Effector memory CD4-positive, alpha-beta T cell (primary cell): ENCODE data around the gene NCKIPSD.

Experiments used
- DNase-seq, 3 donors: peaks; one replicate each; pipeline ENCODE4 v3.0.0-alpha.2; 2020
- H3K27ac ChIP-seq: 2 replicates; pipeline ENCODE4 v1.7.0; 2013; ENCODE audit warnings: mild to moderate bottlenecking, low read length, moderate library complexity; ENCODE audit not compliant: insufficient read depth, poor library complexity, severe bottlenecking
- H3K27me3 ChIP-seq: replicated peaks from 2 replicates; pipeline ENCODE4 v1.7.0; 2013; ENCODE audit warnings: mild to moderate bottlenecking, low read length; ENCODE audit not compliant: insufficient read depth, control insufficient read depth, poor library complexity, severe bottlenecking
- H3K36me3 ChIP-seq: 2 replicates; pipeline ENCODE4 v1.7.0; 2013; ENCODE audit warnings: mild to moderate bottlenecking, low read length, moderate library complexity; ENCODE audit not compliant: control insufficient read depth, insufficient read depth
- H3K4me1 ChIP-seq: 2 replicates; pipeline ENCODE4 v1.7.0; 2013; ENCODE audit warnings: low read length, mild to moderate bottlenecking; ENCODE audit not compliant: control insufficient read depth, insufficient read depth, poor library complexity, severe bottlenecking
- H3K4me3 ChIP-seq: 2 replicates; pipeline ENCODE4 v1.7.0; 2013; ENCODE audit warnings: low read length, low read depth, mild to moderate bottlenecking; ENCODE audit not compliant: insufficient read depth, poor library complexity, severe bottlenecking
- H3K9me3 ChIP-seq: 2 replicates; pipeline ENCODE4 v1.7.0; 2013; ENCODE audit warnings: mild to moderate bottlenecking, low read length, moderate library complexity; ENCODE audit not compliant: control insufficient read depth

Gene NCKIPSD

GRCh38 chr3:48679411-48680391 is 6.0 kb downstream of the NCKIPSD start:
- no peak overlapping the region for H3K4me3 ChIP-seq
- H3K9me3 ChIP-seq, result no peaks in the 10 kb centered on the region
- H3K27me3 ChIP-seq, result no peaks in the 10 kb centered on the region
- H3K27ac ChIP-seq, result no peak overlapping the region
- H3K36me3 ChIP-seq, result peaks cover 29% of the 10 kb centered on the region
- peaks cover 9% of the 10 kb centered on the region for H3K4me1 ChIP-seq
- DNase-seq, result no peak

DNA sequence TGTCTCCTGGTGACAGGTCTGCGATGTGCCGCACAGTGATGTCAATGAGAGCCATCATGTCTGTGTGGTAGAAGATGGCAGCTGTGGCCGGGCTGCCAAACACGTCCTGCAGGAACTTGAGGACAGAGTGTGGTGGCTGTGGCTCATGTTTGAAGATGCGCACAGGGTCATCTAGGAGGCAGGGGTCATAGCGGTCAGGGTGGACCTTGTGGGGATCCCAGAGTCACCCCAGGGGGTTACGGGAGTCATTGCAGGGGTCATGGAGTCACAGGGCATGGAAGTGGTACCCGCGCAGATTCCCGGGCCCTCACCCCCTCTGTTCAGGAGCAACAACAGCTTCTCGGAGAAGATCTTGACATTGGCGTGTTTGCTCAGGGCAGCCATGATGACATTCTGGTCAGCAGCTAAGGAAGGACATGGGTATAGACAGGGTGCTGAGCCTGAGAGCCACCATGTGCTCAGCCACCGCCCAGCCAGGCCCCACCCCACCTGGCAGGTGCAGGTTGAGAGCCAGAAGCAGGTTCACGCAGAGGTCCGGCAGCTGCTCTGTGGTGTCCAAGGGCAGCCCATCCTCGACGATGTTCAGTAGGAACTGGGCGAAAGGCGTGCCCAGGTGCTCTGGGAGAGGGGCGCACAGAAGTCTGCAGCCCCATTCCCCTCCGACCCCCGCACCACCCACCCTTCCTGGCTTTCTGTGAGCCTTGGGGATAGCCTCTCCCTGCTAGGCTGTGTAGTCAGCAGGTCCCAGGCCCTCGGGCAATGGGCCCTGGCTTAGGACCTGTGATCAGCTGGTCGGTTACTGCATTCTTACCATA is 6.9 kb downstream of the NCKIPSD start:
- H3K4me1 ChIP-seq, result peaks cover 5% of the 10 kb centered on the region
- no peaks in the 10 kb centered on the region for H3K9me3 ChIP-seq
- no peaks in the 10 kb centered on the region for H3K27me3 ChIP-seq
- H3K27ac ChIP-seq, result no peak overlapping the region
- no peak overlapping the region for H3K4me3 ChIP-seq
- DNase-seq, result no peak
- H3K36me3 ChIP-seq, result peaks cover 29% of the 10 kb centered on the region

DNA sequence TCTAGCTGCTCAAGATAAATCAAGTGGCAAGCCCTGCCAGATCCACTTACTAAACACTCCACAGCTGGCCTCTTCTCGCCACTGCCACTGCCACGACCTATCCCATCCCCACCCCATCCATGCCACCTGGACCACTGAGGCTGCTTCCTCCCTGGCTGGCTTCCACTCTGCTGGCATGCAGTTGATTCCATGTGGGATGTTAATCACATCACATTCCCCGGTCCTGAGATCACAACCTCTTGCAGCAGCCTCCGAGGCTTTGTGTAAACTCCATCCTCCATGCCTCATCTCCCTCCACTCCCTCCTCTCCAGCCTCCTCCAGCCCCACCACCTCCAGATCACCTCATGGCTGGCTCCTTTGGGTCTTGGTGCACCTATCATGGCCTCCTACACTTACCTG is 7.7 kb downstream of the NCKIPSD start:
- Histone ChIP-seq H3K27me3 (no peaks in the 10 kb centered on the region), H3K36me3 (peaks cover 29% of the 10 kb centered on the region), H3K9me3 (no peaks in the 10 kb centered on the region), H3K4me3 (no peak overlapping the region), H3K4me1 (peaks cover 5% of the 10 kb centered on the region), H3K27ac (no peak overlapping the region)
- DNase-seq, result no peak

DNA sequence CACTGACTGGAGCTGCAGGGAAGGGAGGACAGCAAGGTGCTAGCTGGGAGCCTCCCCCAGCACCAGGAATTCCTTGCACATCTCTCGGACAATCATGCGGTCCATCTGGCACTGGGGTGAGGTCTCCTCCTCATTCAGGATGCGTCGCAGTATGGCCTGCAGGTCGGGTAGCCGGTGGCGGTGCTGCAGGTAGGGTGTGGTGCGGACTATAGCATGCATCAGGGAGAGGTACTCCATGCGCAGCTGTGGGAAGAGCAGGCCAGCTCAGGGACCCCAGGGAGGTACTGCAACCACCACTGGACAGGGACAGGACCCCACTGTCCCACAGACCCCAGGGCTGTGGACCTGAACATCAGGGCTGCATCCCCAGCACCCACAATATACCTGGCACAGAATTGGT is 11.2 kb downstream of the NCKIPSD start:
- DNase-seq, result no peak
- H3K27me3 ChIP-seq, result no peaks in the 10 kb centered on the region
- H3K9me3 ChIP-seq, result no peaks in the 10 kb centered on the region
- H3K4me3 ChIP-seq, result no peak overlapping the region
- peaks cover 3% of the 10 kb centered on the region for H3K4me1 ChIP-seq
- no peak overlapping the region for H3K27ac ChIP-seq
- H3K36me3 ChIP-seq, result peaks cover 5% of the 10 kb centered on the region

DNA sequence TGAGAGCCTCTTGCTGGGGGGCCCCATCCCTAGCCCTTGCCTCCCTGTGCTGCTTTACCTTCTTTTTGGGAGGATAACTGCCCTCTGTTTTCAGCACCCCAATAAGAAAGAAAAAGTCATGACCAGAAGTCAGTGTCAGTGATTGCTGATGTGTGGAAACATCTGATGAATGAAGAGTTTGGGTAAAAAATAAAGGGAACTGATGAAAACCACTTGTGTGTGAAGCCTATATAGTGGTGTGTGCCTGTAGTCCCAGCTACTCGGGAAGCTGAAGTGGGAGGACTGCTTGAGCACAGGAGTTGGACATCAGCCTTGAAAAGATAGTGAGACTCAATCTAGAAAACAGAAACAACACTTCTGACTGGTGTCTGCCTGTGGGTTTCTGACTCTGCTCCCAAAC is 13.2 kb downstream of the NCKIPSD start:
- no peaks in the 10 kb centered on the region for H3K27me3 ChIP-seq
- no peak overlapping the region for H3K27ac ChIP-seq
- no peaks in the 10 kb centered on the region for H3K36me3 ChIP-seq
- H3K4me1 ChIP-seq, result no peaks in the 10 kb centered on the region
- no peaks in the 10 kb centered on the region for H3K9me3 ChIP-seq
- H3K4me3 ChIP-seq, result no peak overlapping the region
- DNase-seq, result no peak

DNA sequence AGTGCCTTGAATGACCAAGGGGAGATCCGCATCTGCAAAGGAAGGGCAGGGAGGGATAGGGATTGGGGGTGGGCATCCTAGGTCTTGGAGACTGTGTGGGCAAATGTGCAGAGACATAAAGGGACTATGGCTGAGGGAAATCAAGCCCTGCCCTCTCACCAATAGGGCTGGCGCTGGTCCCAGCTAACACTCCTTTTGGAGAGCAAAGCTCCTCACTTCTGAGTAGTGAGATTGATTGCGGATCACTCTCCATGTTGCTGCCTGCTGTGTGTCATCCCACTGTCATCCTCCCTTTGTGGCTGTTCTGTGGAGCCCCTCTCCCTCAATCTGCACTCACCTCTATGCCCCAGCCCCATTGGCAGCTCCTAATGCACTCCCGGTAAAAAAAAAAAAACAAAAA is 20.8 kb downstream of the NCKIPSD start:
- Histone ChIP-seq H3K36me3 (no peaks in the 10 kb centered on the region), H3K4me1 (peaks cover 25% of the 10 kb centered on the region), H3K9me3 (no peaks in the 10 kb centered on the region), H3K27me3 (peaks cover 15% of the 10 kb centered on the region), H3K4me3 (no peak overlapping the region), H3K27ac (no peak overlapping the region)
- DNase-seq, result no peak

DNA sequence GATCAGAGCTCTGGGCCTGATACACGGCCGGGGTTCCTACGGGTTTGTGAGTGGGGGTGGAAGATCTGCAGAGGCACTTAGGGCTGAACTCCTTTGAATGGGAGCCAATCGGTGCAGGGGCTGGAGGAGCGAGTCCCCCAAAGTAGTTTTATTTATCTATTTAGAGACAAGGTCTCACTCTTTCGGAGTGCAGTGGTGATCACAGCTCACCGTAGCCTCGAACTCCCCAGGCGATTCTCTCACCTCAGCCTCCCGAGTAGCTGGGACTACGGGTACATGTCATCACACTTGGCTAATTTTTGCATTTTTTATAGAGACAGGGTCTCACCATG is 21.4 kb downstream of the NCKIPSD start:
- H3K9me3 ChIP-seq, result no peaks in the 10 kb centered on the region
- no peak for DNase-seq
- H3K4me3 ChIP-seq, result no peak overlapping the region
- no peaks in the 10 kb centered on the region for H3K36me3 ChIP-seq
- no peak overlapping the region for H3K27ac ChIP-seq
- peaks cover 25% of the 10 kb centered on the region for H3K4me1 ChIP-seq
- H3K27me3 ChIP-seq, result peaks cover 15% of the 10 kb centered on the region

GRCh38 chr3:48663489-48664312 is 22.0 kb downstream of the NCKIPSD start:
- no peaks in the 10 kb centered on the region for H3K9me3 ChIP-seq
- peak; percentile 75 to 85 (median 78) for DNase-seq
- peak overlapping the region; percentile 62 for H3K27ac ChIP-seq
- H3K27me3 ChIP-seq, result peaks cover 15% of the 10 kb centered on the region
- peak overlapping the region; percentile 58 for H3K4me3 ChIP-seq
- peaks cover 25% of the 10 kb centered on the region for H3K4me1 ChIP-seq
- H3K36me3 ChIP-seq, result no peaks in the 10 kb centered on the region

DNA sequence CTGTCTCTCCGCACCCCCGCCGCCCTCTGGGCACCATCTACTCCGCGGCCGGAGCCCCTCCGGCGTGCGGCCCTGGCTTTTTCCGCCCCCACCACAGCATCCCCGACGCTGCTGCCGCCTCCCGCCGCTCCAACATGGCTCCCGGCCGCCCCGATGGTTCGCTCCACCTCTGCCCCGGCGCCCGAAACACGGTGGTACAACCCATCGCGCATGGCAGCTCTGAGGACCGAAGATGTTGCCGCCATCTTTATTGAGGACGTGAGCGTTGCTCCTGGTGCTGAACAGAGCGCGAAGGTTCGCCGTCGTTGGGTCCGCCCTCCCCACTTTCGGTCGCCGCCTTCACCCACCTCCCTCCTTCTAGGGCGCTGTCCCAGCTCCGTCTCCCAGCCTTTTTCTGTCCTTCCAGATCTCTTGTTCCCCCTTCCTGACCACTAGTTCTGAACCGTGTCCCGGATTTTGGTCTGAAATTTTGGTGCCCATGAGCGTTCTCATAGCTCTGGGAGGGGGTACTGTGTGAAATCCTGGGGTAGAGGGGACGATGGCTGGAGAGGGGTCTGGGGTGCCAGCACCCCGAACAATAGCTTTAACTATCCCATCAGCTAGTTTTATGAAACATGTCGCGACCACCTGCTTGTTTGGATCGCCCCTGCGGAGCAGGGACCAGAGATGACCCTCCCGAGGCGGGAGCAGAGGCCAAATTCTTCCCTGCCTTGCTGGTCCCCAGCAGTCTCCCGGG is 22.8 kb downstream of the NCKIPSD start, which contains the start of gene CELSR3:
TSS of gene CELSR3 (minus strand) at position 134 of the 736 bp plus-strand sequence. CDS start 252 bp downstream, outside the sequence.
- no peaks in the 10 kb centered on the region for H3K36me3 ChIP-seq
- DNase-seq, result peak; percentile 36 to 60 (median 49)

More for the DNA sequence above, 22.8 kb downstream of the NCKIPSD start, which contains the start of gene CELSR3:
- H3K4me3 ChIP-seq, result peak within 1 kb of the TSS; percentile 58
- peaks cover 25% of the 10 kb centered on the region for H3K4me1 ChIP-seq
- peak within 1 kb of the TSS; percentile 62 for H3K27ac ChIP-seq
- H3K27me3 ChIP-seq, result peaks cover 15% of the 10 kb centered on the region
- H3K9me3 ChIP-seq, result no peaks in the 10 kb centered on the region
